Immature natural killer cell (primary cell): Measurements from ENCODE around the gene S1PR2. TPM values are rescaled to one million over a fixed set of nuclear protein-coding genes. Genes with fewer than 3 reads are reported as not detected.

ENCODE experiments used
- DNase-seq, 3 donors: peaks; one replicate each; pipeline ENCODE4 v3.0.0; 2022; ENCODE audit warnings: mixed read lengths in 1 of 3
- H3K27ac Mint-ChIP-seq, 6 donors: one replicate each; pipeline ENCODE4 v1.8.0; 2020; ENCODE audit warnings: mixed read lengths in 6 of 6, mild to moderate bottlenecking in 5 of 6, inconsistent platforms in 4 of 6, moderate library complexity in 3 of 6
- H3K27me3 Mint-ChIP-seq, 3 donors: one replicate each; pipeline ENCODE4 v1.8.0; 2020 to 2021; ENCODE audit warnings: low read depth in 3 of 3, mild to moderate bottlenecking in 3 of 3, mixed read lengths in 3 of 3, moderate library complexity in 3 of 3, inconsistent platforms in 1 of 3
- H3K36me3 Mint-ChIP-seq, 3 donors: one replicate each; pipeline ENCODE4 v1.8.0; 2020; ENCODE audit warnings: mixed read lengths in 3 of 3, inconsistent platforms in 2 of 3, mild to moderate bottlenecking in 2 of 3
- H3K4me1 Mint-ChIP-seq, 2 donors: one replicate each; pipeline ENCODE4 v1.8.0; 2020; ENCODE audit warnings: inconsistent platforms in 2 of 2, mild to moderate bottlenecking in 2 of 2, mixed read lengths in 2 of 2, moderate library complexity in 1 of 2
- H3K4me3 Mint-ChIP-seq, 5 donors: one replicate each; pipeline ENCODE4 v1.8.0; 2020; ENCODE audit warnings: mild to moderate bottlenecking in 5 of 5, mixed read lengths in 5 of 5, inconsistent platforms in 3 of 5, moderate library complexity in 3 of 5
- H3K9me3 Mint-ChIP-seq, 6 donors: one replicate each; pipeline ENCODE4 v1.8.0; 2020; ENCODE audit warnings: mild to moderate bottlenecking in 6 of 6, mixed read lengths in 6 of 6, inconsistent platforms in 4 of 6, moderate library complexity in 3 of 6
- polyA plus RNA-seq, 3 donors: library from polyadenylated mRNA; unstranded; fragments of 300-500 nt; fragmentation: Illumina TruSeq; gene quantifications; one replicate each; pipeline ENCODE4 v1.2.3, GENCODE V29; 2021

S1PR2 gene, protein sequence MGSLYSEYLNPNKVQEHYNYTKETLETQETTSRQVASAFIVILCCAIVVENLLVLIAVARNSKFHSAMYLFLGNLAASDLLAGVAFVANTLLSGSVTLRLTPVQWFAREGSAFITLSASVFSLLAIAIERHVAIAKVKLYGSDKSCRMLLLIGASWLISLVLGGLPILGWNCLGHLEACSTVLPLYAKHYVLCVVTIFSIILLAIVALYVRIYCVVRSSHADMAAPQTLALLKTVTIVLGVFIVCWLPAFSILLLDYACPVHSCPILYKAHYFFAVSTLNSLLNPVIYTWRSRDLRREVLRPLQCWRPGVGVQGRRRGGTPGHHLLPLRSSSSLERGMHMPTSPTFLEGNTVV
- 1 to 10 TPM in 2 of 3 donors, under 1 TPM in 1; 0.79 to 2.7 (median 1.4) TPM for polyA plus RNA-seq

- H3K4me3 Mint-ChIP-seq = peak within 1 kb of the TSS; percentile 84 to 90 (median 87)
- peaks cover 0 to 11% (median 2%) of the 10 kb centered on the region in 3 donors for H3K27me3 Mint-ChIP-seq
- no peaks in the 10 kb centered on the region for H3K9me3 Mint-ChIP-seq
- peak; percentile 67 to 70 (median 69) for DNase-seq
- peaks cover 27 to 29% of the 10 kb centered on the region in 2 donors for H3K4me1 Mint-ChIP-seq
- H3K27ac Mint-ChIP-seq = peak within 1 kb of the TSS; percentile 68 to 89 (median 88)
- H3K36me3 Mint-ChIP-seq = no peaks in the 10 kb centered on the region
Measured at GRCh38 chr19:10230861-10231611, at the start of gene S1PR2. Gene S1PR2, minus strand, starts transcription at chr19:10231331. Its CDS starts 6,426 bp downstream, at chr19:10224905.

DNA sequence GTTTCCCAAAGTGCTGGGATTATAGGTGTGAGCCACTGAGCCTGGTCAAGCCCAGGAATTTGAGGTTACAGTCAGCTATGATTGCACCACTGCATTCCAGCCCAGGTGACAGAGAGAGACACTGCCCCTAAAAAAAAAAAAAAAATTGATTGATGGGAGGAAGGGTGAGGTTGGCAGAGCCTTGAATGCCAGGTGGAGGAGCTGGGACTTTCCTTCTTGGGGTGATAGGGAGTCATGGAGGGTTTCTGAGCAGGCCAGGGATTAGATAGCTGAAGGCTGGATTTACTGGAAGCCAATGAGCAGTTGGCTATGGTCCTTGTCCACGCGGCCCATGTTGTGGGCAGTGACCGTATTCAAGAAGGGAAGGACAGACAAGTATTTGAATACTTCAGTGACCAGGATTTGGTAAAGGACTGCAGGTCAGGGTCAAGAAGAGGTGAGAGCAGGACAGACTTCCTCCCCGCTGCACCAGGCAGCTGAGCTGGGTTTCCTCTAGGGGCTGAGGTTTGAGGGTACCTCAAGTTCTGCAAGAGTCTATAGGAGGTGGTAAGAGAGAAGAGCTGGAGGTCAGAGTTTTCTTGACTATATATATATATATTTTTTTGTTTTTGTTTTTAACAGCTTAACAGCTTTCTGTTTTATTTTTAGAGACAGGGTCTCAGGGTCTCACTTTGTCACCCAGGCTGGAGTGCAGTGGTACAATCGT, 48.8 kb upstream of the S1PR2 start:
- H3K27ac Mint-ChIP-seq = peak overlapping the region; percentile 78 to 94 (median 86)
- peaks cover 5 to 27% (median 9%) of the 10 kb centered on the region in 3 donors for H3K36me3 Mint-ChIP-seq
- DNase-seq = peak in 2 of 3 donors; percentile 29 to 38
- no peaks in the 10 kb centered on the region for H3K9me3 Mint-ChIP-seq
- H3K4me1 Mint-ChIP-seq = peaks cover 20 to 30% of the 10 kb centered on the region in 2 donors
- H3K4me3 Mint-ChIP-seq = peak overlapping the region; percentile 15 to 75 (median 68)
- peaks cover 0 to 5% (median 0%) of the 10 kb centered on the region in 3 donors for H3K27me3 Mint-ChIP-seq

DNA sequence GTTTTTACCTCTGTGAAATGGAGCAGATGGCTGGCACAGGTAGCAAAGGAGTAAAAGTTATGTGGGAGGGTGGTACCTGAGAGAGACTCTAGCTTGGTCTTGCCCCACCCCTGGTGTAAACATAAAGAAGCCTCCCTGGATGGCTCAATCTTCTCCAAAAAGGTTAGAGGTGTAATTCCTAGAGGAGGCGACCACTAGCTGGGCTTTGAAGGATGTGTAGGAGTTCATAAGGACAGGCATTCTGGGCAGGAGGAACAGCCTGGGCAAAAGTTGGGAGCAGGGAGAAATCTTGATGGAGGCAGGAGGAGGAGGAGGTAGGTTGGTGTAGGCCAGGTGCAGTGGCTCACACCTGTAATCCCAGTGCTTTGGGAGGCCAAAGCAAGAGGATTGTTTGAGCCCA, 47.8 kb upstream of the S1PR2 start:
- no peaks in the 10 kb centered on the region for H3K9me3 Mint-ChIP-seq
- H3K27ac Mint-ChIP-seq = peak overlapping the region in 5 of 6 donors; percentile 53 to 89 (median 81)
- peaks cover 6 to 24% (median 8%) of the 10 kb centered on the region in 3 donors for H3K36me3 Mint-ChIP-seq
- peak overlapping the region; percentile 31 to 67 (median 46) for H3K4me3 Mint-ChIP-seq
- peaks cover 25 to 38% of the 10 kb centered on the region in 2 donors for H3K4me1 Mint-ChIP-seq
- H3K27me3 Mint-ChIP-seq = peaks cover 0 to 5% (median 0%) of the 10 kb centered on the region in 3 donors
- no peak for DNase-seq

DNA sequence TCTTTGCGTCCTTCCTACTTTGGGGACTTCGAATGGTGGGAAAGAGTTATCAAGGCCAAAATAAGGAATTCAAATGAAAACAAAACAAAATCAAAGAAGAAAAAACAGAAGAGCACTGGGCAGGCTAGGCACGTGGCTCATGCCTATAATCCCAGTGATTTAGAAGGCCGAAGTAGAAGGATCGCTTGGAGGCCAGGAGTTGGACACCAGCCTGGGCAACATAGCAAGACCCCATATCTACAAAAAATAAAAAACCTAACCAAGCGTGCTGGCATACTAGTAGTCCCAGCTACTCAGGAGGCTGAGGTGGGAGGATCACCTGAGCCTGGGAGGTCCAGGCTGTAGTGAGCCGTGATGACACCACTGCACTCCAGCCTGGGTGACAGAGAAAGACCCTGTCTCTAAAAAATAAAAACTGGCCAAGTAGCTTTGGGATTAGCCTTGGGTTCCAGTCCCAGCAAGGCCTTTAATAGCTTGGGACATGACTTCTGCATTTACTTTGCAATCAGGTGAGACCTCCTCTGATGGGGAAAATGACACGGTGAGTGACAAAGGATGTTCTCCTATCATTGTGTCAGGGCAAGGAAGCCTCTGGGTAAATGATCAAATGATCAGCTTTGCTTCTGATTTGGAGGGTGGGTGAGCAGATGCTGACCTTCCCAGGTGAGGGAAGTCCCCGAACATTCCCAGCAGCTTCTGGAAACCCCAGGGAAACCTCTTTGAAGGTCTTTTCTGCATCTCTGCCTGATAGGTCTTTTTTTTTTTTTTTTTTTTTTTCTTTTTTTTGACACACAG, 46.9 kb upstream of the S1PR2 start:
- Mint-ChIP-seq H3K4me3 (peak overlapping the region in 1 of 5 donors; percentile 27), H3K27me3 (peaks cover 0 to 5% (median under 1%) of the 10 kb centered on the region in 3 donors), H3K4me1 (peaks cover 24 to 40% of the 10 kb centered on the region in 2 donors), H3K9me3 (no peaks in the 10 kb centered on the region), H3K36me3 (peaks cover 4 to 19% (median 7%) of the 10 kb centered on the region in 3 donors), H3K27ac (peak overlapping the region in 4 of 6 donors; percentile 17 to 73 (median 32))
- DNase-seq = no peak

- peak overlapping the region; percentile 47 to 89 (median 68) for H3K27ac Mint-ChIP-seq
Measured at GRCh38 chr19:10274589-10274988, 43.5 kb upstream of the S1PR2 start.

DNA sequence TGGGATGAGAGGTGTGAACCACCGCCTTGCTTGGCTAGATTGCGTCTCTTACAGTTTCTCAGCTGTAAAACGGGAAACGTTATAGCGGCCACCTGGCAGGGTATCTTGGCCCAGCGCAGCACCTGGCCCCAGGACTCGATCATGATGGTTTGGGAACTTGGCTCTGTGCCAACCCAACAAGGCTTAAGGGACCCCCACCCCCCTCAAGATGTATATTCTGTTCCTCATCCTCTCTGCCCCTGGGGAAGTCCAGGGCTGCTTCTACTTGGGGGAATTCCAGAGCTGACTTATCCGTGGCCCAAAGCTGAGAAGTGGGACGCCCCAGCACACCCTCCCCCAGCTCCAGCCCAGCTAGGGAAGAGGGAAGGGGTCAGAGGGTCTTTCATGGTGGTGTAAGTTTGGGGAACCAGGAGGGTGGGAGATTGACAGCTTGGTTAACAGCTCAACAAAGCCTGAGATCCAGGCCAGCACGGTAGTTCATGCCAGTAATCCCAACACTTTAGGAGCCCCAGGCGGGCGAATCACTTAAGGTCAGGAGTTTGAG, 40.5 kb upstream of the S1PR2 start:
- peaks cover 0 to 7% (median 5%) of the 10 kb centered on the region in 3 donors for H3K36me3 Mint-ChIP-seq
- peak overlapping the region; percentile 85 to 89 (median 88) for H3K4me3 Mint-ChIP-seq
- DNase-seq = peak; percentile 31 to 50 (median 37)
- peak overlapping the region; percentile 93 to 96 (median 96) for H3K27ac Mint-ChIP-seq
- H3K9me3 Mint-ChIP-seq = no peaks in the 10 kb centered on the region
- peaks cover 16 to 31% (median 17%) of the 10 kb centered on the region in 3 donors for H3K27me3 Mint-ChIP-seq
- peaks cover 38 to 48% of the 10 kb centered on the region in 2 donors for H3K4me1 Mint-ChIP-seq

More at GRCh38 chr19:10274589-10274988, 43.5 kb upstream of the S1PR2 start:
- Mint-ChIP-seq H3K4me3 (peak overlapping the region in 1 of 5 donors; percentile 9), H3K4me1 (peaks cover 42 to 61% of the 10 kb centered on the region in 2 donors), H3K9me3 (no peaks in the 10 kb centered on the region), H3K36me3 (peaks cover 0 to 15% (median 7%) of the 10 kb centered on the region in 3 donors), H3K27me3 (peaks cover 14 to 21% (median 16%) of the 10 kb centered on the region in 3 donors)
- no peak for DNase-seq

DNA sequence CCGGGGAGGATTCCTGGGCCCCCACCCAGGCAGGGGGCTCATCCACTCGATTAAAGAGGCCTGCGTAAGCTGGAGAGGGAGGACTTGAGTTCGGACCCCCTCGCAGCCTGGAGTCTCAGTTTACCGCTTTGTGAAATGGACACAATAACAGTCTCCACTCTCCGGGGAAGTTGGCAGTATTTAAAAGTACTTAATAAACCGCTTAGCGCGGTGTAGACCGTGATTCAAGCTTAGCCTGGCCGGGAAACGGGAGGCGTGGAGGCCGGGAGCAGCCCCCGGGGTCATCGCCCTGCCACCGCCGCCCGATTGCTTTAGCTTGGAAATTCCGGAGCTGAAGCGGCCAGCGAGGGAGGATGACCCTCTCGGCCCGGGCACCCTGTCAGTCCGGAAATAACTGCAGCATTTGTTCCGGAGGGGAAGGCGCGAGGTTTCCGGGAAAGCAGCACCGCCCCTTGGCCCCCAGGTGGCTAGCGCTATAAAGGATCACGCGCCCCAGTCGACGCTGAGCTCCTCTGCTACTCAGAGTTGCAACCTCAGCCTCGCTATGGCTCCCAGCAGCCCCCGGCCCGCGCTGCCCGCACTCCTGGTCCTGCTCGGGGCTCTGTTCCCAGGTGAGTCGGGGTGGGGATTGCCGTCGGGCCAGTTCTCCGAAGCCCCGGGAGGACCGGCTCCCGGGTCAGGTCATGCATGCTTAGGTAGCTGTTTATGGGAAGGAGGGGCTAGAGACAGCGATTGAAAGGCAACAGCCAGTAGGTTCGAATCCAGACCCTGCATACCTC, 39.7 kb upstream of the S1PR2 start, which contains the start of gene ICAM1:
Gene ICAM1, plus strand, starts transcription at position 505 of the 779 bp plus-strand sequence. Its CDS starts 40 bp downstream, at position 545.
- Mint-ChIP-seq H3K27me3 (peaks cover 16 to 31% (median 17%) of the 10 kb centered on the region in 3 donors), H3K9me3 (no peaks in the 10 kb centered on the region), H3K27ac (peak within 1 kb of the TSS; percentile 93 to 96 (median 96)), H3K4me3 (peak within 1 kb of the TSS; percentile 85 to 89 (median 88)), H3K36me3 (peaks cover 0 to 7% (median 5%) of the 10 kb centered on the region in 3 donors), H3K4me1 (peaks cover 38 to 48% of the 10 kb centered on the region in 2 donors)
- peak; percentile 80 to 84 (median 84) for DNase-seq

DNA sequence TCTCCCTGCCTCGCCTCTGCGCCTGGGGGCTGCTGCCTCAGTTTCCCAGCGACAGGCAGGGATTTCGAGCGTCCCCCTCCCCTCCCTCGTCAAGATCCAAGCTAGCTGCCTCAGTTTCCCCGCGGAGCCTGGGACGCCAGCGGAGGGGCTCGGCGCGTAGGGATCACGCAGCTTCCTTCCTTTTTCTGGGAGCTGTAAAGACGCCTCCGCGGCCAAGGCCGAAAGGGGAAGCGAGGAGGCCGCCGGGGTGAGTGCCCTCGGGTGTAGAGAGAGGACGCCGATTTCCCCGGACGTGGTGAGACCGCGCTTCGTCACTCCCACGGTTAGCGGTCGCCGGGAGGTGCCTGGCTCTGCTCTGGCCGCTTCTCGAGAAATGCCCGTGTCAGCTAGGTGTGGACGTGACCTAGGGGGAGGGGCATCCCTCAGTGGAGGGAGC, 39.1 kb upstream of the S1PR2 start:
- DNase-seq = peak; percentile 91 to 94 (median 92)
- H3K9me3 Mint-ChIP-seq = no peaks in the 10 kb centered on the region
- peaks cover 38 to 48% of the 10 kb centered on the region in 2 donors for H3K4me1 Mint-ChIP-seq
- peaks cover 0 to 7% (median 5%) of the 10 kb centered on the region in 3 donors for H3K36me3 Mint-ChIP-seq
- H3K27ac Mint-ChIP-seq = peak overlapping the region; percentile 93 to 96 (median 96)
- peak overlapping the region; percentile 85 to 89 (median 88) for H3K4me3 Mint-ChIP-seq
- H3K27me3 Mint-ChIP-seq = peaks cover 16 to 31% (median 17%) of the 10 kb centered on the region in 3 donors

GRCh38 chr19:10269333-10270179, 38.4 kb upstream of the S1PR2 start:
- H3K27ac Mint-ChIP-seq = peak overlapping the region; percentile 93 to 96 (median 96)
- DNase-seq = peak; percentile 86
- H3K27me3 Mint-ChIP-seq = peaks cover 16 to 31% (median 17%) of the 10 kb centered on the region in 3 donors
- H3K9me3 Mint-ChIP-seq = no peaks in the 10 kb centered on the region
- peaks cover 0 to 4% (median under 1%) of the 10 kb centered on the region in 3 donors for H3K36me3 Mint-ChIP-seq
- peak overlapping the region; percentile 85 to 89 (median 88) for H3K4me3 Mint-ChIP-seq
- peaks cover 35 to 43% of the 10 kb centered on the region in 2 donors for H3K4me1 Mint-ChIP-seq

GRCh38 chr19:10268071-10268470, 36.9 kb upstream of the S1PR2 start:
- Mint-ChIP-seq H3K36me3 (no peaks in the 10 kb centered on the region), H3K4me3 (no peak overlapping the region), H3K27ac (peak overlapping the region in 1 of 6 donors; percentile 10), H3K4me1 (peaks cover 31 to 34% of the 10 kb centered on the region in 2 donors), H3K27me3 (peaks cover 16 to 31% (median 17%) of the 10 kb centered on the region in 3 donors), H3K9me3 (no peaks in the 10 kb centered on the region)
- no peak for DNase-seq

GRCh38 chr19:10266706-10267105, 35.6 kb upstream of the S1PR2 start:
- Mint-ChIP-seq H3K36me3 (no peaks in the 10 kb centered on the region), H3K27me3 (peaks cover 12 to 29% (median 17%) of the 10 kb centered on the region in 3 donors), H3K9me3 (no peaks in the 10 kb centered on the region), H3K4me3 (no peak overlapping the region), H3K27ac (peak overlapping the region in 1 of 6 donors; percentile 62), H3K4me1 (peaks cover 20 to 24% of the 10 kb centered on the region in 2 donors)
- DNase-seq = no peak
